Measurements from ENCODE around the gene PPIL6.

The PPIL6 gene

GRCh38 chr6:109344226-109344625, 96.2 kb downstream of the PPIL6 start:
- H3K36me3 ChIP-seq (ENCODE audit: control insufficient read depth, insufficient read depth, low read length), result no peaks in the 10 kb centered on the region
- no peak overlapping the region for H3K4me3 ChIP-seq (replicated peaks; ENCODE audit: low read depth, low read length)
- H3K27me3 ChIP-seq (replicated peaks; ENCODE audit: control insufficient read depth, insufficient read depth, low read length), result no peaks in the 10 kb centered on the region
- no peak for TF ChIP-seq CTCF (IDR thresholded peaks at IDR 0.05; ENCODE audit: insufficient read depth, low read length, poor library complexity, severe bottlenecking)
- DNase-seq (ENCODE audit: extremely low read depth, insufficient read length), result no peak

GRCh38 chr6:109343518-109343917, 96.9 kb downstream of the PPIL6 start:
- no peak overlapping the region for H3K4me3 ChIP-seq (replicated peaks; ENCODE audit: low read depth, low read length)
- no peak for DNase-seq (ENCODE audit: extremely low read depth, insufficient read length)
- H3K36me3 ChIP-seq (ENCODE audit: control insufficient read depth, insufficient read depth, low read length), result no peaks in the 10 kb centered on the region
- TF ChIP-seq CTCF (IDR thresholded peaks at IDR 0.05; ENCODE audit: insufficient read depth, low read length, poor library complexity, severe bottlenecking), result no peak
- no peaks in the 10 kb centered on the region for H3K27me3 ChIP-seq (replicated peaks; ENCODE audit: control insufficient read depth, insufficient read depth, low read length)

- Histone ChIP-seq H3K27me3 (replicated peaks; ENCODE audit: control insufficient read depth, insufficient read depth, low read length) (no peaks in the 10 kb centered on the region), H3K4me3 (replicated peaks; ENCODE audit: low read depth, low read length) (no peak overlapping the region), H3K36me3 (ENCODE audit: control insufficient read depth, insufficient read depth, low read length) (no peaks in the 10 kb centered on the region)
- DNase-seq (ENCODE audit: extremely low read depth, insufficient read length), result no peak
- no peak for TF ChIP-seq CTCF (IDR thresholded peaks at IDR 0.05; ENCODE audit: insufficient read depth, low read length, poor library complexity, severe bottlenecking)
Measured at GRCh38 chr6:109342911-109343310, 97.5 kb downstream of the PPIL6 start.

- Histone ChIP-seq H3K4me3 (replicated peaks; ENCODE audit: low read depth, low read length) (no peak overlapping the region), H3K36me3 (ENCODE audit: control insufficient read depth, insufficient read depth, low read length) (no peaks in the 10 kb centered on the region), H3K27me3 (replicated peaks; ENCODE audit: control insufficient read depth, insufficient read depth, low read length) (no peaks in the 10 kb centered on the region)
- no peak for TF ChIP-seq CTCF (IDR thresholded peaks at IDR 0.05; ENCODE audit: insufficient read depth, low read length, poor library complexity, severe bottlenecking)
- no peak for DNase-seq (ENCODE audit: extremely low read depth, insufficient read length)
Measured at GRCh38 chr6:109342506-109342905, 97.9 kb downstream of the PPIL6 start.

GRCh38 chr6:109340811-109341210, 99.6 kb downstream of the PPIL6 start:
- DNase-seq (ENCODE audit: extremely low read depth, insufficient read length), result no peak
- TF ChIP-seq CTCF (IDR thresholded peaks at IDR 0.05; ENCODE audit: insufficient read depth, low read length, poor library complexity, severe bottlenecking), result no peak
- H3K27me3 ChIP-seq (replicated peaks; ENCODE audit: control insufficient read depth, insufficient read depth, low read length), result no peaks in the 10 kb centered on the region
- no peak overlapping the region for H3K4me3 ChIP-seq (replicated peaks; ENCODE audit: low read depth, low read length)
- no peaks in the 10 kb centered on the region for H3K36me3 ChIP-seq (ENCODE audit: control insufficient read depth, insufficient read depth, low read length)

Data from GM06990 (cell line).